Measurements from ENCODE around the gene SLC33A1. TPM values are rescaled to one million over a fixed set of nuclear protein-coding genes. Genes with fewer than 3 reads are reported as not detected.

SLC33A1 gene
- total RNA-seq, 1 donor from 2014 or later: 30.2 TPM

Other genes with a start within 250 kb of the SLC33A1 start
- 0.09 and 0.25 TPM in 2 replicates for gene PLCH1, start 109.4 kb downstream of the SLC33A1 start, total RNA-seq
- 1.7 and 2.1 TPM in 2 replicates for gene C3orf33, start 48.1 kb downstream of the SLC33A1 start, total RNA-seq
- 135 and 136 TPM in 2 replicates for gene GMPS, start 16.2 kb upstream of the SLC33A1 start, total RNA-seq

Measured in activated T-helper 2 cell treated with anti-CD3 and anti-CD28 coated beads, Interferon-gamma antibody, Interleukin-2, Interleukin-4, amounts not matched to agents 10 μg/mL and 5 μg/mL and 100 μg/mL, durations not matched to agents 14 hours and 24 hours and 36 hours (primary cell).